ENCODE measurements around the gene NRSN2.

NRSN2 gene

DNA sequence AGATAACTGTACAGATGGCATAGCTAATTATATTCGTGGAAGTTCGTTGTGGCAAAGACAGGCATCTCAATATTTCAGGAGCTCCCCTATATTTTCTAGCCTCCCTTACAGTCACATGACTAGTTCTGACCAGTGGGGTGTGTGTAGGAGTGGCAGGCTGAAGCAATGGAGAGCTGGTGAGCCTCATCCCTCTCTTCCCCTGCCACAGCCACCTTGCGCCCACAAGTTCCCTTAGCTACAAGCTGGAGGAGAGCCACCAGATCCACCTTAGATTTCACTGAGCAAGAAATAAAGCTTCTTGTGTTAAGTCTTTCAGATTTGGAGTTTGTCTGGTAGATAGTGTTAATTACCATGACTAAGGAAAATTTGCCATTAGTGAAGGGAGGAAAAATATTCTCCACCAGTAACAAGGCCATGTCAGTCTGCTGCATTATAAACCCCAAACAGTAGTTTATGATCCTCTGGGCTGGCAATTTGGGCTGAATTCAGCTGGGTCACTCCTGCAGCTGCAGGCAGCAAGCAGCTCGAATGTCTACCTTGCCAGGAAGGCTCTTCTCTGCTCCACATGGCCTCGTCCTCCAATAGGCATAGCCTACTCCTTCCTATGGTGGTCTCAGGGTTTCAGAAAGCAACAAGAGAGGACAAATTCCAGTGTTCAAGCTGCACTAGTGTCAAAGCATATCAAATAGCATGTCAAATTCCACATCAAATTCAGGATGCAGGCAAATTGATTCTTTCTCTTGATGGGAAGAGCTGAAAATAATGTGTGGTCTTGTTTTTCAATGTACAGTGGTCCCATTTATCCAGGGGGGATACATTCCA, 53.8 kb downstream of the NRSN2 start:
- DNase-seq = no peak

DNA sequence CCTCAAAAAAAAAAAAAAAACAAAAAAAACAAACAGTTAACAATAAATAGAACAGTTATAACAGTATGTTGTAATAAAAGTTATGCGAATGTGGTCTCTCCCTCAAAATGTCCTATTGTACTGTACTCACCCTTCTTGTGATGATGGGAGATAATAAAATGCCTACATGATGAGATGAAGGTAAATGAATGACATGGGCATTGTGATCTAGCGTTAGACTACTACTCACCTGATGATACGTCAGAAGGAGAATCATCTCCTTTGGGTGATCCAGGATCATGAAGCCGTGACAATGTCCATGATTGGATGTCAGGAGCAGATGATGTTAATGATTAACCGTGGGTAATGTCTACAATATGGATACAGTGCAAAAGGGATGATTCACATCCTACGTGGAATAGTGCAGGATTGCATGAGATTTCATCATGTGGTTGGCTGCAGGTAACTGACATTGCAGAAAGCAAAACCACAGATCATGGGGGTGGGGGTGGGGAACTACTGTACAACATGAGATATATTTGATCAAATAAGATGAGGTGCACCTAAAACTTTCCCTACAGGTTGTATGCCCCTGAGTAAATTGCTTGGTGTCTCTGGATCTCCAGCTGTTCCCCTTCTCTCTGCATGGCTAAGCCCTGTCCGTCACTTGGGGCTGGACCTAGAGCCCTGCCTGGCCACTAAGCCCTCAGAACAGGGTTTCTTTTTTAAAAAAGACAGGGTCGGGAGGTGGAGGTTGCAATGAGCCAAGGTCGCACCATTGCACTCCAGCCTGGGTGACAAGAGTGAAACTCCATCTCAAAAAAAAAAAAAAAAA, 55.0 kb downstream of the NRSN2 start:
- no peak for DNase-seq

DNA sequence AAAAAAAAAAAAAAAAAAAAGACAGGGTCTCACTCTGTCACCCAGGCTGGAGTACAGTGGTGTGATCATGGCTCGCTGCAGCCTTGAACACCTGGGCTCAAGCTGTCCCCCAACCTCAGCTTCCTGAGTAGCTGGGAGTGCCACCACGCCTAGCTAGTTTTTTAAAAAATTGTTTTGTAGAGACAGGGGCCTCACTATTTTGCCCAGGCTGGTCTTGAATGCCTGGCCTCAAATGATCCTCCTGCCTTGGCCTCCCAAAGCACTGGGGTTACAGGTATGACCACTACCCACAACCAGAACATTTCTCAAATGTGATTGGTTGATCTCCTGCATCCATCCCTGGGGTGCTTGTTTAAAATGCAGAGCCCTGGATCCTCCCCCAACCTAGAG, 55.6 kb downstream of the NRSN2 start:
- no peak for DNase-seq

DNA sequence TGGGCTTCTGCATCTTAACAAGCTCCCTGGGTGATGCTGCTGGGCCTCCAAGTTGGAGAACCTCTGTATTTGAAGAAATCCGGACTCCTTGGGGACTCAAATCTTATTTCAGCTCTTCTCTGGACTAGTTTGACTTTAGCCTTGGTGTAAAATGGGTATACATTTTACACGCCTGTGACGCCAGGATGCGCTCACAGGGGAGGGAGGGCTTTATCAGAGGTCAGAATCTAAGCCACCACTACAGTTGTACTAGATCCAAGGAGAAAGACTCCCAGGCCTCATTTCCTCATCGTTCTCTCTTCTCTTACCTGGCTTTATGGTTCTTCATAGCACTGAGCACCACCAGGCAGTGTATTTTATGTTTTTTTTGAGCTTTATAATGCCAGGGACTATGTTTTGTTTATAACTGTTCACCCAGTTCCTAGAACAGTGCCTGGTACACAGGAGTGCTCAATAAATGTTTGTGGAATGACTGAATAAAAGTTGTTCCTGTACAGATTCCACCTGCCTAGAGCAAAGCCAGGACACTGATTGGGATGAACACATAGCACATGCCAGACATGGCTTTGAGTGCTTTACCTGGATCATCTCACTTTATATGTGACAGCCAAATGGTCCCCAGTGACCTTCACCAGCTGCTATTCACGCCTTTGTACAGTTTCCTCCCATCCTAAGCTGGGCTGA, 56.1 kb downstream of the NRSN2 start:
- no peak for DNase-seq

DNA sequence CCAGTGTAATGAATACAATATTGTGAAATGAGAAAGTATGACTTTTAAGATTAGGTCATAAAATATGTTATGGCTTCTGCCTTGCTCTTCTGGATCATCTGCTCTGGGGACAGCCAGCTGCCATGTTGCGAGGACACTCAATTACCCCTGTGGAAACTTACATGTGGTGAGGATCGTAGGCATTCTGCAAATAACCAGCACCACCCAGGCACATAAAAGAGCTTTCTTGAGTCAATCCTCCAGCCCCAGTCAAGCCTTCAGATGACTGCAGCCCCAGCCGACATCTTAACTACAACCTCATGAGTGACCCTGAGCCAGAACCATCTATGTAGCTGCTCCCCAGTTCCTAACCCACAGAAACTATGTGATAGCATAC, 56.7 kb downstream of the NRSN2 start:
- no peak for DNase-seq

DNA sequence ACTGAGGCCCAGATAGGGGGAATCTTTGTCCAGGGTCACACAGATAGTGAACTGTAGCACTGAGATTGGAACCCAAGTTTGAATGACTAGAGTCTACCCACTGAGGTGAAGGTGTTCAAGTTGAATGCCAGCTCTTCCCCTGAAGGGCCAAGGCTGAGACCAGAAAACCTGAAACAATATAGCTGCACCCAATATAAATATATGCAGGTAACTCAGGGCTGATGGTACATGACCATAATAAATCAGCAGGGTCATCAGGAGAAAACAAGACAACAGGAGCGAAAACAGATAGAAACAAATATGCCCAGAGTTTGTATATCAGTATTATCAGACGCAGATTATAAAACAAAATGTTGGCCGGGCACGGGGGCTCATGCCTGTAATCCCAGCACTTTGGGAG, 57.2 kb downstream of the NRSN2 start:
- DNase-seq = no peak

Data from KG1 (cell line).